Thoracic aorta endothelial cell (primary cell): ENCODE measurements around the gene SLC6A16. TPM values are rescaled to one million over a fixed set of nuclear protein-coding genes. Genes with fewer than 3 reads are reported as not detected.

ENCODE experiments used
- small RNA-seq: library from RNA; depleted of rRNA; stranded (forward); fragments of <200 nt; gene quantifications from one replicate; pipeline ENCODE3, GENCODE V24; 2012
- total RNA-seq: library from RNA; depleted of rRNA; stranded (reverse); fragments of >200 nt; gene quantifications from 2 replicates; pipeline ENCODE4 v1.2.3, GENCODE V29; 2012

The SLC6A16 gene
- 0.65 and 1.3 TPM in 2 replicates for total RNA-seq

GRCh38 chr19:49324801-49325576 lies at the start of gene SLC6A16:
Gene SLC6A16 (minus strand): TSS chr19:49325191. CDS start chr19:49311347, 13,844 bp downstream.

GRCh38 chr19:49363268-49364082 lies 38.5 kb upstream of the SLC6A16 start, which contains the start of gene DKKL1:
Gene DKKL1 (plus strand): TSS chr19:49363877. CDS start chr19:49363999, 122 bp downstream.

GRCh38 chr19:49362048-49362928 lies 37.3 kb upstream of the SLC6A16 start, which contains the start of gene TEAD2:
Gene TEAD2 (minus strand): TSS chr19:49362416. CDS start chr19:49360075, 2,341 bp downstream.

GRCh38 chr19:49335071-49335783 lies 10.2 kb upstream of the SLC6A16 start, which contains the start of gene CD37:
Gene CD37 (plus strand): TSS chr19:49335406. CDS start chr19:49335541, 135 bp downstream.

Small RNAs within 50 kb of the gene (small RNA-seq; reads per million reads assigned to genes)
- gene MIR4324 = not detected

Other genes with a start within 250 kb of the SLC6A16 start
- 169 and 205 TPM in 2 replicates for gene SNRNP70, start 239.7 kb downstream of the SLC6A16 start, total RNA-seq
- gene LIN7B, start 210.8 kb downstream of the SLC6A16 start, total RNA-seq = 0.93 and 1.1 TPM in 2 replicates
- 0.80 and 0.93 TPM in 2 replicates for gene C19orf73, start 206.0 kb downstream of the SLC6A16 start, total RNA-seq
- gene PPFIA3, start 205.6 kb downstream of the SLC6A16 start, total RNA-seq = 1.7 and 3.2 TPM in 2 replicates
- gene HRC, start 169.8 kb downstream of the SLC6A16 start, total RNA-seq = not detected in 2 replicates
- gene TRPM4, start 167.4 kb downstream of the SLC6A16 start, total RNA-seq = 14.1 and 16.5 TPM in 2 replicates
- not detected in 2 replicates for gene CD37, start 10.2 kb upstream of the SLC6A16 start, total RNA-seq
- gene TEAD2, start 37.2 kb upstream of the SLC6A16 start, total RNA-seq = 59.0 and 74.2 TPM in 2 replicates
- not detected in 2 replicates for gene DKKL1, start 38.7 kb upstream of the SLC6A16 start, total RNA-seq
- not detected in 2 replicates for gene KASH5, start 63.1 kb upstream of the SLC6A16 start, total RNA-seq
- gene PTH2, start 98.2 kb upstream of the SLC6A16 start, total RNA-seq = not detected in 2 replicates
- gene GFY, start 100.2 kb upstream of the SLC6A16 start, total RNA-seq = not detected in 2 replicates
- under 0.01 TPM in 1 of 2 replicates, not detected in the other for gene SLC17A7, start 116.3 kb upstream of the SLC6A16 start, total RNA-seq
- 51.5 and 111 TPM in 2 replicates for gene PIH1D1, start 126.6 kb upstream of the SLC6A16 start, total RNA-seq
- gene ALDH16A1, start 128.0 kb upstream of the SLC6A16 start, total RNA-seq = 28.9 and 34.8 TPM in 2 replicates
- gene FLT3LG, start 149.0 kb upstream of the SLC6A16 start, total RNA-seq = 2.4 and 3.1 TPM in 2 replicates
- 1,873 and 2,063 TPM in 2 replicates for gene RPL13A, start 162.4 kb upstream of the SLC6A16 start, total RNA-seq
- 2,409 and 3,161 TPM in 2 replicates for gene RPS11, start 171.2 kb upstream of the SLC6A16 start, total RNA-seq
- gene FCGRT, start 187.5 kb upstream of the SLC6A16 start, total RNA-seq = 44.5 and 54.9 TPM in 2 replicates
- gene RCN3, start 202.8 kb upstream of the SLC6A16 start, total RNA-seq = 119 and 136 TPM in 2 replicates